ENCODE results near the gene MUC6.

Gene MUC6

GRCh38 chr11:1071571-1072115 lies 35.1 kb upstream of the MUC6 start:
- DNase-seq (ENCODE audit: low read depth): no peak

GRCh38 chr11:1070594-1071462 lies 34.3 kb upstream of the MUC6 start:
- no peak for DNase-seq (ENCODE audit: low read depth)

GRCh38 chr11:1069740-1070139 lies 33.2 kb upstream of the MUC6 start:
- DNase-seq (ENCODE audit: low read depth): no peak

- no peak for DNase-seq (ENCODE audit: low read depth)
Measured at GRCh38 chr11:1067812-1068496, 31.4 kb upstream of the MUC6 start.

GRCh38 chr11:1064167-1064566 lies 27.6 kb upstream of the MUC6 start:
- DNase-seq (ENCODE audit: low read depth): no peak

GRCh38 chr11:1062075-1062820 lies 25.7 kb upstream of the MUC6 start:
- DNase-seq (ENCODE audit: low read depth): no peak

DNA sequence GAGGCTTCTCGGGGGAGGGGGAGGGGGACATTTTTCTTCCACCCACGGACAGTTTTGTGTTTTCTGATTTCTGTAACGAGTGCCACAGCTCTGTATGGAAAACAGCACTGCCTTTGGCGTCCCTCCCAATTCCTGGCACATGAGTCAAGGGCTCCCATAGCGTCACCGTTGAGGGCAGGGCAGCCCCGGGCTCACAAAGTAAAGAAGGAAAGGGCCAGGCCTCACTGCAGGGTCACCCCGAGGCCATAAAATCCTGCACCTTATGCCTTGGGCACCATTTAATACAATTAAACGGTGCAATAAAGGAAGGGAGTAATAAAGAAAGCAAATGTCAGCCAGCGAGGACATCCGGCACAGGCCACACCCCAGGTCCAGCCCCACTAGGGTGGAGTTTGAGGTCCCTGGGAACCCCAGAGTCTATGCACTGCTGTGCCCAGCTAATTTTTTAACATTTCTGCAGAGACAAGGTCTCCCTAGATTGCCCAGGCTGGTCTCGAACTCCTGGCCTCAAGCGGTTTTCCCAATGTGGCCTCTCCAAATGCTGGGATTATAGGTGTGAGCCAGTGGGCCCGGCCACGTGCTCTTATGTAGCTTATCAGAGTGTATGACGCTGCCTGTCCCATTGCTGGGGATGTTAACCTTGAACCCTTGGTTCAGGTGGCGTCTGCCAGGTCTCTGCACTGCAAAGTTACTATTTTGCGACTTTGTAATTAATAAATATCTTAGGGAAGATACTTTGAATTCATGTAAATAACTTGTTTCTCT lies 24.5 kb upstream of the MUC6 start:
- peak; percentile 52 for DNase-seq (ENCODE audit: low read depth)

DNA sequence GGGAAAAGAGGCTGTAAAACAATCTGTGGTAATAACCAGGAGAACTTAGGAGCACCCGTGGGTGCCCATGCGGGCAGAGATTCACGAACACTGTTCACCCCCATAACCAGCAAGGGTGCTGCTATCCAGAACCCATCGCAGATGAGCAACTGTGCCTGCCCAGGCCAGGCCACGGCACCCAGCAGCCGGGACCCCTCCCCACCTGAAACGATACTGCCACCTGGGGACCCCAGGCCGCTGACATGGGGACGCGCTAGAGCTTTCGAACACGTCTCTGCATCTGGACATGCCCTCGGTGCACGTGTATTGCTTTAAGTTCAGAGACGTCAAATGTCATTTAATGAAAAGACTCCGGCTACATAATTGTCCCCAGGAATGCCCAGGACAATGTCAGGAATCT lies 23.9 kb upstream of the MUC6 start:
- no peak for DNase-seq (ENCODE audit: low read depth)

DNA sequence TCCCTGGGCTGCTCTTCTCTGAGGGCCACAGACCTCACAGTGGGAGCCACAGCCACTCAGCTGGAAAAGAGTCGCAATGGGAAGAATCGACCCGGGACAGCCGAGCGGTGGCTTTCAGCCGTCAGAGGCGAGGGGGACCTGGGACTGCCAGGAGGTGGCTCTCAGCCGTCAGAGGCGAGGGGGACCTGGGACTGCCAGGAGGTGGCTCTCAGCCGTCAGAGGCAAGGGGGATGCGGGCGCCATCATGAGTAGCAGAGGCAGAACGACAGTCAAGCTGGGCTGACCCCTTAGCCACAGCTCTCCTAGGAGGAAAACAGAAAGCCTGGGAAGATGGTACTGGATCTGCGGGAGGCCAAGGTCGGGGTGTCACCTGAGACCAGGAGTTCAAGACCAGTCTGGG lies 23.2 kb upstream of the MUC6 start:
- no peak for DNase-seq (ENCODE audit: low read depth)

DNA sequence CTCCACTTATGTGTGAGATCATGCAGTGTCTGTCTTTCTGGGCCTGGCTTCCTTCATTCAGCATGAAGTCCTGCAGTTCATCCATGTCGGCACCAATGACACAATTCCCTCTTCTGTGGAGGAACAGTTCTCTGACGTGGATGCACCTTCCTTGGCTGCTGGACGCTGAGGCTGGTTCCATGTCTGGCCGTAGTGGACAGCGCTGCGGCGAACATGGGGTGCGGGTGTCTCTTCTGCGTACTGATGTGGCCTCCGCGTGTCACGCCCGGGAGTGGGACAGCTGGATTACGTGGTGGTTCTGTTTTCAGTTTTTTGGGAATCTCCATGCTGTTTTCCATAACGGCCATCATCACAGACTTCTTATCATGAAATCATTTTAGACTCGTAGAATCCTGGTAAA lies 21.3 kb upstream of the MUC6 start:
- no peak for DNase-seq (ENCODE audit: low read depth)

- DNase-seq (ENCODE audit: low read depth): no peak
Measured at GRCh38 chr11:1055990-1056771, 19.7 kb upstream of the MUC6 start.

GRCh38 chr11:1055109-1055703 lies 18.7 kb upstream of the MUC6 start:
- no peak for DNase-seq (ENCODE audit: low read depth)

DNA sequence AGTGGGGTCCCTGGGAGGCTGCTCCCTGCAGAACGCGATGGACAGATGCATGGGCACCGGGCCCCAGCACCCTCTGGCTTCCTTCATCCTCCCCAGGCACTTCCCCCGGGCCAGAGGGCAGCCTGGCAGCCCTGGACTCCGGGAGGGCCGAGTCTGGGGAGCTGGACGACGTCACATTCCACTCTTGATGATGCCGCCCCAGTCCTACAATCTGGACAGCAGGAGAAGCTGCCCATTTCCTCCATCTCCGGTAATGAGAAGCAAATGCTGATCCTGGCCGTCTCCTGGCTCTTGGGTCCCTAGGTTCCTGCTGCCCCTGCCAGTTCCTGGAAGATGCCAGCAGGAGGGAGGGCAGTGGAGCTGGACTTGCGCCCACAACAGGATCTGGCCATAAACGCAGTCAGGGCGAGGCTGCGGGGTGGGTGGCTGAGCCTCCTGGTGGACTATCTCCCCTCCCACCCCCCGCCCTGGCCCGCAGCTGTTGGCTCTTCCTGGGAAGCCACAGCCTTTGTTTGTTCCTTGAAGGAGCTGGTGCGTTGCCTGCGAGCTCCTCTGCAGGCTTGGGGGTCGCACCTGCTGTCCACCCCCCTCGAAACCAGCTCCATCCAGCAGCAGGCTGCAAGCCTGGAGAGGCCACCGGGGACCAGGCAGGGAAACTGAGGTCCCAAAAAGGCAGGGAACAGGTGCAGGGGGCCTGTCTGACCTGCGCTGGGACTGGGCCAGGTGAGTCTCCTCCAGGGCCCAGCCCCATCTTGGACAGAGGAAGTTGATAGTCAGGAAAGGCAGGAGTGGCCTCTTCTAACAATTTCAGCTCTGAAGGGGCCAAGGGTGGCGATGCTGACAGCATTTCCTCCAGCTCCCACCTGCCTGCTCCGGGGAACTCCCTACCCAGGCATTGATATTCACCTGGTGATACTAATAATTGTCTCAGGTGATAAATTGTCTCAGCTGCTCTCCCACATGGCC lies 17.9 kb upstream of the MUC6 start:
- peak; percentile 72 for DNase-seq (ENCODE audit: low read depth)

DNA sequence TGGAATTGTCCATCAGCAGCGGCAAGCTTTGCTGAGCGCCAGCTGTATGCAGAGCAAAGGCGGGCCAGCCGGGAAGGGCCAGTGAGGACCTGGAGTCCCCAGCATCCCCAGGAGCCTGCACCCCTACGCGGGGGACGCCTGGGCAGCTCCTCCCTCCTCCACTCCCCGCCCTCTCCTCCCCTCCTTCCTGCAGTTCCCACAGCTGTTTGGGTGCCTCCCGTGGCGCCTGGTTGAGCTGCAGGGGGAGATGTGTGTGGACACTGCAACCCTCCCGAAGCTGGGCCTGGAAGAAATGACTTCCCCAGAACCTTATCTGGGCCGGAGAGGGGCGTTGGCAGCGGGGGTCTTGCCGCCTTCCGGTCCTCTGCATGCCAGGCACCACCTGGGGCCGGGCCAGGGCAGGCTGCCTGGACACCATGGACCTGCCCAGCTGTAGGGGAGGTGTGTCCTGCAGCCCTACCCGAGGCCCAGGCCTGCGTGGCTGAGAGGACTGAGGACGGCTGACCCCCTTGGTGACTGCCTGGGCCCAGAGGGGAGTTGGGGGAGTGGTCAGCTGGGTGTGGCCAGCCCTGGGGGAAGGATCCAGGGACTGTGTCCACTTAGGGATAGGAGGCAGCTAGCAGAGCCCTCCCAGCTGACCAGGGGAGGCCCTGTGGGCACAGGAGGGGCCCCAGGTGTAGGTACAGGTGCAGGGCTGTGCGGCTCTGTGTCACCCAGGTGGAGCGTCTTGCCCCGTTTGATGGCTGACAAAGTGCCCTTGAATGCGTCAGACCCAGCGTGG lies 16.8 kb upstream of the MUC6 start:
- no peak for DNase-seq (ENCODE audit: low read depth)

DNA sequence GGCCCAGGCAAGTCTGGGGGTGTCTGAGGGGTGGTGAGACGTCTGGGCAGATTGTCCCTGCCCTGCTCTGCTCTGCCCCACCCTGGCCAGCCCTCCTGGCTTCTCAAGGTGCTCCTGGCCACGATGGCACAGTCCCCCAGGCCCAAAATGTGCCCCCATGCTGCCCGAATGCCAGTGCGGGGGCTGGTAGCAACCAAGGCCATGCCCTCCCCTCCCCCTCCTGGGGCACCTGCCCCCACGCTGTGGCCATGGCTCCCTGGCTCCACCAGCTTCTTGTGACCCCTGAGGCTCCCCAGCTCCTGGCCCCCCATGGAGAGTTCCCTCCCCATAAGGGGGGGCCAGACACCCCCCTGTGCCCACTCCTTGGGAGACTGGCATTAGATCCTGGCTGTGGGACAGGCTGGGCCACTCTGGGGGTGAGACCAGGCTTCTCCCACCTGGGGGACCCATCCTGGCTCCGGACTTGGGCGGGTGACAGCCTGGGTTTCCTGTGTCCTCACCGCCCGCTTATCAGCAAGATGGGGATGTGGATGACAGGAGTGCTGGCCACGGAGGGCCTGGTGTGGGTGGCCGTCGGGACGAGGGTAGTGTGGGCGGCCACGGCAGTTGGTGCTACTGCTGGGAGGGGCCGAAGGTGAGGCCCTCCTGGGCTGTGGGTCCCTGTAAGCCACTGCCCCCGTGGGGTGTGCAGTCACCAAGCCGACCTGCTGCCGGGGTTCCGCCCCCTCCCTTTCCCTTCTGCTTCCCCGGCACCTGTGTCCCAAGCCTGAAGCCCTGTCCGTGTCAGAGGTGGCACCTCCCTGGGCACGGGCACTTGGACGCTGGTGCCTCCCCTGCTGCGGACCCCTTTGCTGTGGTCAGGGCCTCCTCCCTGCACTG lies 15.9 kb upstream of the MUC6 start:
- no peak for DNase-seq (ENCODE audit: low read depth)

GRCh38 chr11:1051356-1052132 lies 15.0 kb upstream of the MUC6 start:
- DNase-seq (ENCODE audit: low read depth): no peak

Data from fibroblast of gingiva (primary cell).